ENCODE measurements around the gene IQGAP2. TPM values are rescaled to one million over a fixed set of nuclear protein-coding genes. Genes with fewer than 3 reads are reported as not detected.

IQGAP2 gene
- total and polyA plus RNA-seq, 2 donors (not counting 1 experiment from before 2014, with no cell fraction given) = 8.1 to 15.0 TPM

GRCh38 chr5:76598531-76598930 is 195.4 kb downstream of the IQGAP2 start:
- ATAC-seq (ENCODE audit: low read depth) = no peak
- no peak overlapping the region for H2AFZ ChIP-seq (ENCODE audit: insufficient read depth, low read depth, low read length, poor library complexity, severe bottlenecking)
- H3K4me1 ChIP-seq (ENCODE audit: control insufficient read depth in 2 of 2, insufficient read depth in 2 of 2, low read length in 2 of 2) = no peaks in the 10 kb centered on the region
- no CpG with 5 or more reads among the region's 2 CpGs for WGBS (ENCODE audit: insufficient coverage)
- no peak overlapping the region for H3K9ac ChIP-seq (ENCODE audit: low read length)
- no peak overlapping the region for H3K27ac ChIP-seq (ENCODE audit: low read length in 2 of 2)
- TF ChIP-seq EZH2 (IDR thresholded peaks at IDR 0.05; ENCODE audit: borderline replicate concordance, insufficient read depth, low read depth, low read length, poor library complexity, severe bottlenecking) = no peak
- TF ChIP-seq CTCF (IDR thresholded peaks at IDR 0.05) = no peak
- Mint-ChIP-seq H3K27me3 (no peaks in the 10 kb centered on the region), H3K9me3 (ENCODE audit: insufficient read depth) (no peaks in the 10 kb centered on the region), H3K27ac (no peak overlapping the region), H3K4me1 (no peaks in the 10 kb centered on the region), H3K4me3 (no peak overlapping the region)
- no peak for DNase-seq
- intact Hi-C loops (cut with micrococcal nuclease) = no loop called here
- no peaks in the 10 kb centered on the region for H4K20me1 ChIP-seq (ENCODE audit: control insufficient read depth, insufficient read depth, low read length, poor library complexity, severe bottlenecking)
- peaks cover 0 to 10% of the 10 kb centered on the region in 2 experiments for H3K36me3 ChIP-seq (replicated peaks in 1 of 2; ENCODE audit: control extremely low read depth in 1 of 2, control insufficient read depth in 1 of 2, extremely low read depth in 1 of 2, insufficient read depth in 2 of 2, low read length in 1 of 2)
- POLR2A ChIA-PET = no interaction called here
- H3K4me2 ChIP-seq (replicated peaks; ENCODE audit: low read depth, low read length, poor library complexity, severe bottlenecking) = no peak overlapping the region
- no peaks in the 10 kb centered on the region for H3K79me2 ChIP-seq (ENCODE audit: control insufficient read depth, insufficient read depth, low read length)
- no peaks in the 10 kb centered on the region for H3K9me3 ChIP-seq (ENCODE audit: control extremely low read depth in 1 of 3, control insufficient read depth in 2 of 3, insufficient read depth in 1 of 3, low read length in 2 of 3)
- H3K4me3 ChIP-seq (ENCODE audit: control extremely low read depth in 1 of 5, extremely low read depth in 1 of 5, insufficient read depth in 1 of 5, low read depth in 2 of 5, low read length in 4 of 5) = no peak overlapping the region
- H3K27me3 ChIP-seq (replicated peaks in 1 of 4; ENCODE audit: control extremely low read depth in 1 of 4, control insufficient read depth in 3 of 4, insufficient read depth in 4 of 4, low read length in 3 of 4) = no peaks in the 10 kb centered on the region
- CTCF ChIA-PET = interaction anchor here (0.6 to 6.8 kb wide), 4 partner anchors 20 to 176 kb away, joined by 3 to 102 read pairs (median 3); no protein-coding TSS in a partner anchor

GRCh38 chr5:76600716-76601115 is 197.6 kb downstream of the IQGAP2 start:
- Histone ChIP-seq H4K20me1 (ENCODE audit: control insufficient read depth, insufficient read depth, low read length, poor library complexity, severe bottlenecking) (no peaks in the 10 kb centered on the region), H3K79me2 (ENCODE audit: control insufficient read depth, insufficient read depth, low read length) (no peaks in the 10 kb centered on the region), H3K4me3 (ENCODE audit: control extremely low read depth in 1 of 5, extremely low read depth in 1 of 5, insufficient read depth in 1 of 5, low read depth in 2 of 5, low read length in 4 of 5) (no peak overlapping the region), H3K4me1 (ENCODE audit: control insufficient read depth in 2 of 2, insufficient read depth in 2 of 2, low read length in 2 of 2) (no peaks in the 10 kb centered on the region), H3K4me2 (replicated peaks; ENCODE audit: low read depth, low read length, poor library complexity, severe bottlenecking) (no peak overlapping the region), H3K9ac (ENCODE audit: low read length) (no peak overlapping the region), H3K27me3 (replicated peaks in 1 of 4; ENCODE audit: control extremely low read depth in 1 of 4, control insufficient read depth in 3 of 4, insufficient read depth in 4 of 4, low read length in 3 of 4) (no peaks in the 10 kb centered on the region), H3K36me3 (replicated peaks in 1 of 2; ENCODE audit: control extremely low read depth in 1 of 2, control insufficient read depth in 1 of 2, extremely low read depth in 1 of 2, insufficient read depth in 2 of 2, low read length in 1 of 2) (peaks cover 0 to 11% of the 10 kb centered on the region in 2 experiments), H2AFZ (ENCODE audit: insufficient read depth, low read depth, low read length, poor library complexity, severe bottlenecking) (no peak overlapping the region), H3K27ac (ENCODE audit: low read length in 2 of 2) (no peak overlapping the region), H3K9me3 (ENCODE audit: control extremely low read depth in 1 of 3, control insufficient read depth in 2 of 3, insufficient read depth in 1 of 3, low read length in 2 of 3) (no peaks in the 10 kb centered on the region)
- CTCF ChIA-PET = interaction anchor here (0.7 to 6.8 kb wide), 9 partner anchors 8 to 174 kb away, joined by 3 to 102 read pairs (median 4); no protein-coding TSS in a partner anchor
- Mint-ChIP-seq H3K27ac (no peak overlapping the region), H3K9me3 (ENCODE audit: insufficient read depth) (no peaks in the 10 kb centered on the region), H3K27me3 (no peaks in the 10 kb centered on the region), H3K4me3 (no peak overlapping the region), H3K4me1 (no peaks in the 10 kb centered on the region)
- 100% methylated on average over 2 of the region's 4 CpGs for WGBS (ENCODE audit: insufficient coverage)
- ATAC-seq (ENCODE audit: low read depth) (no peak), DNase-seq (no peak)
- POLR2A ChIA-PET = no interaction called here
- no peak for TF ChIP-seq CTCF (IDR thresholded peaks at IDR 0.05)
- no peak for TF ChIP-seq EZH2 (IDR thresholded peaks at IDR 0.05; ENCODE audit: borderline replicate concordance, insufficient read depth, low read depth, low read length, poor library complexity, severe bottlenecking)
- intact Hi-C loops (cut with micrococcal nuclease) = loop anchor here (1.0 to 5.0 kb wide), 2 partner anchors 41 to 477 kb away; no protein-coding TSS in a partner anchor
